H1 (cell line): Measurements from ENCODE around the gene HOGA1. TPM values are rescaled to one million over a fixed set of nuclear protein-coding genes. Genes with fewer than 3 reads are reported as not detected.

Source experiments
- CTCF ChIA-PET: fragments of 300-600 bp; sonication (Branson Sonifier 250); formaldehyde crosslinking; loops from one replicate; lab custom pipeline; 2021; ENCODE audit not compliant: partially characterized antibody; lab: Charles Lee
- POLR2A ChIA-PET: fragments of 300-600 bp; sonication (Branson Sonifier 250); formaldehyde crosslinking; loops from one replicate; lab custom pipeline; 2021; ENCODE audit warnings: inconsistent platforms; ENCODE audit not compliant: partially characterized antibody; lab: Charles Lee
- DNase-seq, 2 experiments: peaks; one replicate each; pipeline versions ENCODE4 v3.0.0 to v3.0.0-alpha.2; 2010 to 2022; ENCODE audit warnings: low spot score in 2 of 2, low read depth in 1 of 2, mixed read lengths in 1 of 2
- FAIRE-seq: peaks from 2 replicates; lab custom pipeline; 2011; peaks lifted over from hg19 to GRCh38; lab: Jason Lieb, UNC
- H2AFZ ChIP-seq: 2 replicates; pipeline ENCODE4 v1.8.1; 2012; ENCODE audit warnings: low read length, inconsistent platforms
- H2AK5ac ChIP-seq: 2 replicates; pipeline ENCODE4 v1.6.1; 2013; ENCODE audit warnings: low read depth, low read length
- H2BK120ac ChIP-seq: replicated peaks from 2 replicates; pipeline ENCODE3; 2013; ENCODE audit warnings: low read depth, low read length, inconsistent platforms
- H2BK12ac ChIP-seq: 2 replicates; pipeline ENCODE4 v1.6.1; 2013; ENCODE audit warnings: low read depth, low read length
- H2BK15ac ChIP-seq: 2 replicates; pipeline ENCODE4 v1.6.1; 2013; ENCODE audit warnings: low read length
- H2BK20ac ChIP-seq: 2 replicates; pipeline ENCODE4 v1.6.1; 2013; ENCODE audit warnings: low read length
- H2BK5ac ChIP-seq: 2 replicates; pipeline ENCODE4 v1.6.1; 2013; ENCODE audit warnings: low read depth, low read length
- H3K14ac ChIP-seq: 2 replicates; pipeline ENCODE4 v1.6.1; 2013; ENCODE audit warnings: inconsistent platforms; ENCODE audit not compliant: insufficient read length
- H3K18ac ChIP-seq: 2 replicates; pipeline ENCODE4 v1.6.1; 2013; ENCODE audit warnings: low read length; ENCODE audit errors: extremely low read depth
- H3K23ac ChIP-seq: 2 replicates; pipeline ENCODE4 v1.6.1; 2013; ENCODE audit warnings: inconsistent platforms; ENCODE audit not compliant: insufficient read length
- H3K23me2 ChIP-seq: 2 replicates; pipeline ENCODE4 v1.6.1; 2013; ENCODE audit warnings: low read depth, low read length
- H3K27ac ChIP-seq: 2 replicates; pipeline ENCODE4 v1.6.1; 2011; ENCODE audit warnings: low read depth, low read length, inconsistent platforms
- H3K27me3 ChIP-seq, 4 experiments: replicated peaks in 1 of 4; 1 replicate in 1 of 4; 2 replicates in 3 of 4; pipeline versions ENCODE4 v1.6.1 to v1.8.1; 2011 to 2013; ENCODE audit warnings: low read length in 3 of 4, mild to moderate bottlenecking in 3 of 4, inconsistent platforms in 2 of 4, mixed read lengths in 2 of 4, moderate library complexity in 1 of 4; ENCODE audit not compliant: control insufficient read depth in 3 of 4, insufficient read depth in 3 of 4; ENCODE audit errors: extremely low read depth in 1 of 4
- H3K36me3 ChIP-seq, 4 experiments: 2 replicates each; pipeline versions ENCODE4 v1.6.1 to v1.8.1; 2011 to 2013; ENCODE audit warnings: mild to moderate bottlenecking in 4 of 4, low read length in 3 of 4, moderate library complexity in 2 of 4, control low read depth in 1 of 4, inconsistent platforms in 1 of 4; ENCODE audit not compliant: insufficient read depth in 4 of 4, control insufficient read depth in 2 of 4
- H3K4ac ChIP-seq: replicated peaks from 2 replicates; pipeline ENCODE3; 2013; ENCODE audit warnings: low read length, low read depth, mixed read lengths, inconsistent platforms; ENCODE audit not compliant: insufficient read length
- H3K4me1 ChIP-seq, 4 experiments: replicated peaks in 1 of 4; 1 replicate in 1 of 4; 2 replicates in 3 of 4; pipeline versions ENCODE4 v1.6.1 to v1.8.1; 2011 to 2013; ENCODE audit warnings: low read length in 3 of 4, inconsistent platforms in 2 of 4, mixed read lengths in 1 of 4; ENCODE audit not compliant: insufficient read depth in 4 of 4, control insufficient read depth in 3 of 4
- H3K4me2 ChIP-seq, 2 experiments: 2 replicates each; pipeline versions ENCODE4 v1.6.1 to v1.8.1; 2011 to 2013; ENCODE audit warnings: low read depth in 2 of 2, low read length in 2 of 2, control low read depth in 1 of 2, inconsistent platforms in 1 of 2, mild to moderate bottlenecking in 1 of 2; ENCODE audit not compliant: insufficient read depth in 1 of 2
- H3K4me3 ChIP-seq, 4 experiments: fragments of 200-600, 300-600 bp in 1 of 4; sonication (generic), shearing (Covaris generic), sonication (Bioruptor Twin) in 1 of 4; 2 replicates each; pipeline versions ENCODE4 v1.5.1 to v1.8.1; 2011 to 2016; ENCODE audit warnings: low read length in 4 of 4, low read depth in 3 of 4, control low read depth in 2 of 4, inconsistent platforms in 2 of 4, mild to moderate bottlenecking in 2 of 4, mixed read lengths in 1 of 4, moderate library complexity in 1 of 4; ENCODE audit not compliant: insufficient read depth in 2 of 4; ENCODE audit errors: extremely low read depth in 1 of 4
- H3K56ac ChIP-seq: replicated peaks from 2 replicates; pipeline ENCODE3; 2013; ENCODE audit warnings: low read depth, mild to moderate bottlenecking, mixed read lengths, low read length, inconsistent platforms; ENCODE audit not compliant: insufficient read length
- H3K79me1 ChIP-seq: 2 replicates; pipeline ENCODE4 v1.6.1; 2013; ENCODE audit warnings: low read depth, low read length, control low read depth
- H3K79me2 ChIP-seq, 2 experiments: 2 replicates each; pipeline versions ENCODE4 v1.6.1 to v1.8.1; 2012 to 2013; ENCODE audit warnings: low read length in 2 of 2, mild to moderate bottlenecking in 2 of 2, inconsistent platforms in 1 of 2; ENCODE audit not compliant: insufficient read depth in 2 of 2, control insufficient read depth in 1 of 2
- H3K9ac ChIP-seq, 4 experiments: replicated peaks in 1 of 4; 1 replicate in 1 of 4; 2 replicates in 3 of 4; pipeline versions ENCODE4 v1.6.1 to v1.8.1; 2011 to 2013; ENCODE audit warnings: low read depth in 3 of 4, low read length in 3 of 4, control low read depth in 2 of 4, mild to moderate bottlenecking in 2 of 4, moderate library complexity in 2 of 4, inconsistent platforms in 1 of 4; ENCODE audit errors: extremely low read depth in 1 of 4
- H3K9me3 ChIP-seq, 2 experiments: 2 replicates each; pipeline versions ENCODE4 v1.6.1 to v1.8.1; 2012 to 2013; ENCODE audit warnings: mild to moderate bottlenecking in 2 of 2, moderate library complexity in 2 of 2, control low read depth in 1 of 2, inconsistent platforms in 1 of 2, low read depth in 1 of 2, low read length in 1 of 2, mixed read lengths in 1 of 2; ENCODE audit not compliant: insufficient read depth in 2 of 2
- H4K20me1 ChIP-seq, 2 experiments: replicated peaks in 1 of 2; 2 replicates each; pipeline versions ENCODE3 to v1.8.1; 2011 to 2013; ENCODE audit warnings: inconsistent platforms in 2 of 2, low read length in 2 of 2, mild to moderate bottlenecking in 1 of 2; ENCODE audit not compliant: insufficient read depth in 2 of 2, control insufficient read depth in 1 of 2
- H4K5ac ChIP-seq: 2 replicates; pipeline ENCODE4 v1.6.1; 2013; ENCODE audit warnings: low read length, low read depth, mixed read lengths, inconsistent platforms; ENCODE audit not compliant: insufficient read length
- H4K8ac ChIP-seq: 2 replicates; pipeline ENCODE4 v1.8.0; 2013; ENCODE audit warnings: mild to moderate bottlenecking, moderate library complexity, low read length, inconsistent platforms; ENCODE audit not compliant: insufficient read depth; ENCODE audit errors: extremely low read depth
- H4K91ac ChIP-seq: replicated peaks from 2 replicates; pipeline ENCODE3; 2013; ENCODE audit warnings: low read length, mixed read lengths, inconsistent platforms; ENCODE audit not compliant: insufficient read length
- ASH2L ChIP-seq: fragments of 200-600, 300-600 bp; sonication (generic); IDR thresholded peaks from one replicate; pipeline ENCODE4 v1.7.1; 2017; ENCODE audit warnings: low read length
- ATF2 ChIP-seq: IDR thresholded peaks from 2 replicates; pipeline ENCODE4 v1.6.1; 2012; ENCODE audit warnings: low read length, inconsistent platforms
- BCL11A ChIP-seq, 2 experiments: IDR thresholded peaks; one replicate each; pipeline ENCODE4 v1.6.1; 2011; ENCODE audit warnings: low read depth in 2 of 2, low read length in 2 of 2, mild to moderate bottlenecking in 2 of 2
- BRCA1 ChIP-seq: IDR thresholded peaks from 2 replicates; pipeline ENCODE4 v1.6.1; 2012; ENCODE audit warnings: low read depth, low read length, improper control_type of control experiment
- CTCF ChIP-seq, 3 experiments: IDR thresholded peaks; 1 replicate in 2 of 3; 2 replicates in 1 of 3; pipeline versions ENCODE4 v1.5.1 to v1.6.1; 2011; ENCODE audit warnings: low read length in 3 of 3, mild to moderate bottlenecking in 3 of 3, inconsistent platforms in 2 of 3, low read depth in 1 of 3, moderate library complexity in 1 of 3; ENCODE audit not compliant: insufficient read depth in 1 of 3; ENCODE audit errors: control extremely low read depth in 1 of 3
- EGR1 ChIP-seq: IDR thresholded peaks from 2 replicates; pipeline ENCODE4 v1.6.1; 2011; ENCODE audit warnings: low read depth, low read length, borderline replicate concordance
- KDM5A ChIP-seq: fragments of 200-600 bp; IDR thresholded peaks from 2 replicates; pipeline ENCODE4 v1.7.1; 2012; ENCODE audit warnings: mild to moderate bottlenecking, low read length, inconsistent platforms, mixed read lengths
- TEAD4 ChIP-seq: IDR thresholded peaks from 2 replicates; pipeline ENCODE4 v1.6.1; 2012; ENCODE audit warnings: low read depth, low read length, inconsistent platforms, mixed read lengths
- WGBS, 2 experiments: shearing (Covaris generic) in 1 of 2; methylation state at CpG; one replicate each; pipeline versions ENCODE4 v1.1.6 to v1.1.7; 2013 to 2015; ENCODE audit warnings: low lambda C conversion rate in 2 of 2, mixed read lengths in 2 of 2, inconsistent platforms in 1 of 2, low coverage in 1 of 2, missing lambda C conversion rate in 1 of 2; ENCODE audit not compliant: insufficient replicate concordance in 2 of 2, insufficient coverage in 1 of 2, insufficient read length in 1 of 2; ENCODE audit errors: extremely low coverage in 1 of 2, missing lambda C conversion rate in 1 of 2; 5-methylcytosine and 5-hydroxymethylcytosine counted together
- polyA plus RNA-seq, 7 experiments: library from polyadenylated mRNA; depleted of rRNA in 3 of 7; stranded (reverse) in 5 of 7; unstranded in 2 of 7; fragments of >200 nt in 5 of 7; fragments of 200-250 nt in 2 of 7; gene quantifications; 1 replicate in 5 of 7; 2 replicates in 1 of 7; 4 replicates in 1 of 7; pipeline versions ENCODE4 v1.2.1 to v1.2.3, GENCODE V29; 2011 to 2013; ENCODE audit warnings: missing spikeins in 2 of 7, mixed read lengths in 2 of 7
- total RNA-seq: library from RNA; stranded (reverse); fragmentation: NEBNext Ultra II Directional; extraction: Animal tissue kit (Norgen Biotek cat#: 25700); gene quantifications from 2 replicates; pipeline ENCODE4 v1.2.1, GENCODE V29; 2021

HOGA1 gene
- total and polyA plus RNA-seq, 2 of the 8 experiments (the other 6 are each of a cell fraction or from before 2014, with no cell fraction given) = 0.28 to 1.00 TPM

GRCh38 chr10:97548828-97549455 is 35.2 kb upstream of the HOGA1 start:
- H3K9me3 ChIP-seq = no peaks in the 10 kb centered on the region
- H3K79me2 ChIP-seq = no peaks in the 10 kb centered on the region
- H3K27ac ChIP-seq = no peak overlapping the region
- H3K79me1 ChIP-seq = peaks cover 3% of the 10 kb centered on the region
- DNase-seq = no peak
- H3K56ac ChIP-seq = no peak overlapping the region
- H2BK120ac ChIP-seq = no peak overlapping the region
- peaks cover 15 to 26% (median 18%) of the 10 kb centered on the region in 4 experiments for H3K4me1 ChIP-seq
- no peak overlapping the region for H2AFZ ChIP-seq
- no peak overlapping the region for H3K4ac ChIP-seq
- H4K91ac ChIP-seq = peak overlapping the region; percentile 47
- no peaks in the 10 kb centered on the region for H4K20me1 ChIP-seq
- peak overlapping the region; percentile 90; the same call in 1 of the 2 replicates for H2BK12ac ChIP-seq
- no peaks in the 10 kb centered on the region for H3K23me2 ChIP-seq
- no peak overlapping the region for H3K18ac ChIP-seq
- no peaks in the 10 kb centered on the region for H3K27me3 ChIP-seq
- no peak overlapping the region; the same call in 1 of the 2 replicates for H2AK5ac ChIP-seq
- no peak overlapping the region for H4K8ac ChIP-seq
- peak overlapping the region; percentile 32; the same call in 1 of the 2 replicates for H2BK5ac ChIP-seq
- H3K9ac ChIP-seq = no peak overlapping the region
- POLR2A ChIA-PET = interaction anchor here (2.0 to 2.4 kb wide), 3 partner anchors 10 to 69 kb away, joined by 6 to 11 read pairs (median 7); partner anchors contain the start of gene UBTD1
- peak overlapping the region; percentile 9; the same call in 1 of the 2 replicates for H2BK20ac ChIP-seq
- no peaks in the 10 kb centered on the region for H3K36me3 ChIP-seq
- FAIRE-seq = no peak
- H2BK15ac ChIP-seq = no peak overlapping the region; the same call in 1 of the 2 replicates
- WGBS, 2 experiments = 86% methylated on average over 13 of the region's 13 CpGs; no CpG with 5 or more reads in 1 of the 2 experiments
- H3K4me3 ChIP-seq = no peak overlapping the region
- H3K23ac ChIP-seq = no peak overlapping the region
- no peak overlapping the region for H3K14ac ChIP-seq
- CTCF ChIA-PET = interaction anchor here (1.0 to 15.4 kb wide), 5 partner anchors 13 to 83 kb away, joined by 3 to 388 read pairs (median 65); partner anchors contain the start of gene ANKRD2
- no peak overlapping the region for H4K5ac ChIP-seq
- peak overlapping the region in 1 of 2 experiments; percentile 7; a peak in 1 of 4 replicates for H3K4me2 ChIP-seq
- TF ChIP-seq TEAD4 = no peak
- TF ChIP-seq ATF2 = no peak
- TF ChIP-seq BCL11A (IDR thresholded peaks at IDR 0.05; ENCODE audit: low read depth in 2 of 2, low read length in 2 of 2) = no peak
- TF ChIP-seq CTCF (IDR thresholded peaks at IDR 0.05; ENCODE audit: control extremely low read depth in 1 of 3, insufficient read depth in 1 of 3, low read depth in 1 of 3, low read length in 3 of 3) = no peak
- no peak for TF ChIP-seq BRCA1
- TF ChIP-seq ASH2L = no peak
- no peak for TF ChIP-seq KDM5A
- TF ChIP-seq EGR1 = no peak
